Hepatocyte (in vitro differentiated cells): Measurements from ENCODE around the gene OLIG2.

Experiments used
- CTCF ChIP-seq: fragments of 200-600 bp; sonication (generic); IDR thresholded peaks from 2 replicates; pipeline ENCODE4 v1.5.1; 2016; ENCODE audit warnings: antibody characterized with exemption, mild to moderate bottlenecking; ENCODE audit not compliant: poor library complexity
- EZH2 ChIP-seq: fragments of 200-600 bp; sonication (generic); IDR thresholded peaks from 2 replicates; pipeline ENCODE4 v1.6.1; 2016; ENCODE audit warnings: antibody characterized with exemption, mild to moderate bottlenecking, borderline replicate concordance
- EZH2phosphoT487 ChIP-seq: fragments of 200-600 bp; sonication (generic); IDR thresholded peaks from one replicate; pipeline ENCODE4 v1.6.1; 2018; ENCODE audit warnings: antibody characterized with exemption, mild to moderate bottlenecking, low read depth, moderate library complexity; ENCODE audit not compliant: unreplicated experiment, severe bottlenecking

- TF ChIP-seq CTCF, result no peak
- no peak for TF ChIP-seq EZH2phosphoT487
- no peak for TF ChIP-seq EZH2
These were observed 20.7 kb downstream of the OLIG2 start for GRCh38 chr21:33046455-33046854.
